Stimulated activated CD4-positive, alpha-beta T cell treated with anti-CD3 and anti-CD28 coated beads, Interleukin-12 subunit alpha, Interleukin-12 subunit beta, amount 100 ng/mL, for 48 hours (primary cell): ENCODE data around the gene PCDH7.

Experiments
- DNase-seq, 3 donors: peaks; one replicate each; pipeline ENCODE4 v3.0.0-alpha.2; 2020; ENCODE audit warnings: low read depth in 2 of 3, low spot score in 1 of 3

The PCDH7 gene

DNA sequence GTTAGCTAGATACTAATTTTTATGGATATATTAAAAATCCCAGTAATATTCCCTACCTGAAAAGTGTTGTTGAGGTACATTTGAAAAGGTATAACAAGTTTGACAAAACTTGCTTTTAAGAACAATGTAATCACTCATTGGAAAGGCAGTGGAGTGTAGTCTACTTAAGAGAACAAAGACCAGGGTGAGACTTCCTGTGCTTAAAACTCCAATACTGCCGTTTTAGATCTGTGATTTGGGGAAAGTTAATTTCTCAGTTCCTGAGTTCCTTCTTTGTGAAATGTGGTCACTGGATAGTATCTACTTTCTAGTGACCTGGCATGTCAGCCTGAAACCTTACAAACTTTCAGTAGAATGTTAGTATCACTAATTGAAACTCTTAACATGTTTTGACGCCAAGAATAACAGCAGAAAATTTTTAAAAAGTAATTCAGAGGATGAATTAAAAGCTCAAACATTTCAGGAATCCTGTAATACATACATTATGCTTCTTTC, 56.8 kb downstream of the PCDH7 start:
- no peak for DNase-seq
